ENCODE data around the gene ZEB2.

ZEB2 gene

DNA sequence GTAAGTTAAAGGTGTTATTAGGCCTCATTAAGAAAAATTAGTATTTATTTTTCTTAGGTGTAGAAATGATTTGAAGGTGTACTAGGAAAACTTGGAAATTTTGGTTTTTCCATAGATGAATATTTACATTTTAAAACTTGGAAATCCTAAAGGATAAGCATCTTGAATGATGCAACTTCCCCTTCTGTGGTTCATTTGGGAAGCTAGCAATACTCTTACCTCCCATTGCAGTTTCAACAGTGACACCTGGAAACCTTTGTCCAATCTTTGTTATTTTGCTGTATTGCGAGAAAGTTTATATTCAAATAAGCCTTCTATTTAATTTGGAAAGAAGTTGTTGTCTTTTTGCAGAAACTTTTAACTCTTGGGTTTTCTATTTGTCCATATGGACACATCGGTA is 68.5 kb downstream of the ZEB2 start:
- no peak for DNase-seq (ENCODE audit: low spot score)

DNA sequence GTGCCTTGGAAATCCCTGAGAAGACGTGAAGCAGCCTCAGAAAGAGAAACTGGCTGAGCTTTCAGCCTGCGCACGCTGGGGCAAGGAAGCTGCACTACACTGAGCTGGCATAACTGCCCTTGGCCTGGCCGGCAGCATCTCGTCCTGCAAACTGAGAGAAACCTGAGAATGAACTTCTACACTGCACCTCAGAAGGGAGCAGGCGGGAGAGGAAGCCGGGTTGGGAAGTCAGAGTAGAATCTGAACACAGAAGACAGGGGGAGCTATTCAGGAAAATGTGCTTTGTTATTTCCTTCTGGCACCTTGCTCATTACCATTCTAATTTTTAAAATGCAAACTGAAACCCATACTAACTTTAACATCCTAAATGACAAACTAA is 70.9 kb downstream of the ZEB2 start:
- DNase-seq (ENCODE audit: low spot score): no peak

DNA sequence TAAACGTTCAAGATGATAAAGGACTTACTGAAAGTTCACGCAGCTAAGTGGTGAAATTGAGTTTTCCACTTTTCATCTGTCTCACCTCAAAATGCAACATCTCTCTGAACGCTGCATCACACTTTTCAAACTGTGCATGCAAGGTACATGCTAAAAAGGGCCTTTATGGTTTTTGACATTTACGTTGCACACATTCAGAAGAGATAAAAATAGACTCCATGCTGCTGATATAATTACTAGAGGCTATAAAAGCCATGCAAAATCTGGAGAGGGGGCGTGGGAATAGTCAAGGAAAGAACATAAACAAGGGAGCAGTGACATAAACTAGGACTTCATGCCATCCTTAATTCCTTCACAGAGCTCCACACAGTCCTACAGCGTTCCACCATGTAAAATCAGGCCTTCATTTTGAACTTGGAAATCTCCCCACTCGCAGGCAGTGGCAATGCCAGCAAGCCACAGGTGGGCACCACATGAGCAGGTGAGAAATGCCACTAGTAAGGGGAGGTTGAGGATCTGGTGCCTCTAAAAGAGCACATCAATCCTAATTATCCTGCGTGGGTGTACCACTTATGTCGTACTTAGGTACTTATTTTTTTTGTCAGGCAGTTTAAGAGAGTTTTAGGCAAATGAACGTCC is 71.4 kb downstream of the ZEB2 start:
- no peak for DNase-seq (ENCODE audit: low spot score)

DNA sequence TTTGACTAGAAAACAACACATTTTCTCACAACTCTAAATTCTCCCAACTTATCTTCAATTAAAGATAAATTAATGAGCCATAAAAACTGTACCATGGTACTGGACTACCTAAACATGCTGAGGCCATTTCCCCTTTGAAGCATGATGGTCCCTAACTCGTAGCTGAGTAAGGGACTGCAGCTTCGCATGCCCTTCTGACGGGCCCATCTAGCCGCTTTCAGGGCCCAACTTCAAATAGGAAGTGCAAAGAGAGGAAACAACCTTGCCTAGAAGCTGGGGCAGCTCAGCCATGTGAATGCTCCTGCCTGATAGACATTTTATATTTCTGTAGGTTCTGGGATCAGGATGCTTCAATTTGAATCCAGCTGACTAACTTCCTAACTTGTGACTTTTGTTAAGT is 72.4 kb downstream of the ZEB2 start:
- DNase-seq (ENCODE audit: low spot score): no peak

DNA sequence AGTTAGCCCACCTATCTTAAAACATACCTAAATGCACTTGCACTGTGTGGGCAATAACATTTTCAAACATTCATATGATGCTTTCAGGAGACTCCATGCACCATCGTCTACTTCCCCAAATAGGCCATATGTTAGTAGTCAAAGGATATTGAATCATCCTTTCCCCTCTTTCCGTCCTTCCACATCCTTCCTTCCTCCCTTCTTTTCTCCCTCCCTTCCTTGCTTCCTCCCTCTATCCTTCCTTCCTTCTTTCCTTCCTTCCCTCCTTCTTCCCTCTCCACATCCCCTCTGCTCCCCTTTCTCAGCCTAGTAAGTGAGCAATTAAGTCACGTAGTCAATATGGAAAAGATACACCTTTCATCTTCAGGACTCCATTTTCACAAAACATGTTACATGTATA is 73.8 kb downstream of the ZEB2 start:
- no peak for DNase-seq (ENCODE audit: low spot score)

DNA sequence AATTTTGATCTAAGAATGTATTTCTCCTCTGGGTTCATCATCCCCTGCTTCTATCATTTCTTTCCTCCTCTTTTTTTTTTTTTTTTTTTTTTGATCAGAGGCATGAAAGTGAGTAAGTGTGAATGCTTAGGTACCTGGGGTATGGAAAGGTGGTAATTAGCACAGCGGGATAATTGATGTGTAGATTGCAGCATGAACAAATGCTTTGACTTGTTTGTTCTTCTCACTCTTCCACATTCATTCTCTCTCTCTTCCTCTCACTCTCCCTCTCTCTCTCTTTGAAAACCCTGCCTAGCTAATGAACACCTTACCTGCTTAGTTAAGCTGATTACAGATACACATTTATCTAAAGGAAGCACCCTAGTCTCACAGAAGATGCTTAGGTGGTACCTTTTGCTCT is 74.7 kb downstream of the ZEB2 start:
- DNase-seq (ENCODE audit: low spot score): no peak

DNA sequence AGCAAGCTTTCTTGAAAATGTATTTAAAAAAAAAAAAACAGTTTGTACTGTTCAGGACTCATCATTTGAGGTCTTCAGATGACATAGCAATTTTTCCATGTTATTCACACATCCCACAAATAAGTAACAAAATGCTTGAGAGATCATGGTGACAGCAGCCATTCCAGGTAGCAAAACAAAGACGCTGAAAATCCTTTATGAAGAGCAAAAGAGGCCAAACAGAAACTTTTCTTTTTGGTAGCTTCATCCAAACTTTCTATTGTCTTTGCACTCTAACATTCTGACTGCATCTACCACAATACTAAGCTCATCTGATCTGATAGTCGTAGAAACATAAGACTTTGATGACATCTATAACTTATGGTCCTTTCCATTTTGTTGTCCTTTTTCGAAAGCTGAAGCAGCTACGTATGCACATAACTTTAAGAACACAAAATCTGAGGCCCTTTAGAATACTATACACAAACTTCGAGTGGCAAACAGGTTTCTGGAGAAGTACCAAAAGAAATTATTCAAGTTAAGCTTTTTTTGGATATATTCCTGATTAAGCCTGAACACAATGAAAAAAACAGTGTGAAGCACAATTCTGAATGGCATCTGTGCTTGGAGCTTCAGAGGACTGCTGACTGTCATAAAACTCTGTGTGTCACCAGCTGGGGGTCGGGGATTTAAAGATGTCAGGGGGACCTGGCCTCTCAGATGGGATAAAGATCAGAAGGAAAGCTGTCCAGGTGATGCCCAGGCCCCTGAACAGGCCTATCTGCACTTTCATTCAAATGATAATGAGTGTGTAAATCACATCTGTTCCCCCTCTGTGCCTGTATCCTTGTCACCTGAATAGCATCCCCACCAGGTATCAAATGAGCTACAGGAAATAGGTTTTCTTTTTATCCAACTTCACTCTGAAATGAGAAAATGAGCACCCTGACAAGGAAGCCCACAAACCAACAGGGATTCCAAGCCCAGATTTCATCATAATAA is 75.8 kb downstream of the ZEB2 start:
- DNase-seq (ENCODE audit: low spot score): no peak

DNA sequence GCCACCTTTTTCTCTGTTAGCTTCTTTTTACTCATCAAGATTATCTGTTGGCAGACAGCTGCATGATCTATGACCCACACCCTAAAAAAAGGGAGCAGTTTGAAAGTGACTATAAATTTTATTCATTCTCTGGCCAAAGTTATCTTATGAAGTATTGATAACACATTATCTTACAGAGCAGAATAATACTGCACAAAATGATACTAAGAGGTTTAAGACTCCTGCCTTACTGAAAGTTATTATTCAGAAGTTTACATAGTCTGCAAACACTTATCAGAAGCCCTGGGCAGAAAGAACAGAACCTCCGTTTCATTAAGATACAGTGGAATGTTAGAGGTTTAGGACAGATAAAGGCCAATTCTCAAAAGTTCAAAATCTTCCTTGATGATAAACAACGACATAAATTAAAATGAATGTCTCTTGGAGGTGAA is 78.2 kb downstream of the ZEB2 start:
- no peak for DNase-seq (ENCODE audit: low spot score)

DNA sequence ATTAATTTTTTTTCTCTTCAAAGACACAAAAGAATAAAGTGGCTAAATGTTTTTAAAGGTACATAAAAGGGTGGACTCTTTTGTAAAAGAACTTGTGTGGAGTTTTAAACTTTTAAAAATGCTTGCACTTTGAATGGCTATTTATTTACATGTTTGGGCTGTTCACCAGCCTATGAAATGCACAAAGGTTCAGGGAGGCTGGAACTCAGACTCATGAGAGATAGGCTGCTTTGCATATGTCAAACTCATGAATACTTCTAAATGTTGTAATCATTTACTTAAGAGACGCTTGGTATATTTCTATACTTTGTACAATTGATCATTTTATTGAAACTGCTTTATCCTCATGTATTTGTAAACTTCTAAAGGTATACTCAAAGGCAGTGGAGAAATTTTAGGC is 79.9 kb downstream of the ZEB2 start:
- no peak for DNase-seq (ENCODE audit: low spot score)

DNA sequence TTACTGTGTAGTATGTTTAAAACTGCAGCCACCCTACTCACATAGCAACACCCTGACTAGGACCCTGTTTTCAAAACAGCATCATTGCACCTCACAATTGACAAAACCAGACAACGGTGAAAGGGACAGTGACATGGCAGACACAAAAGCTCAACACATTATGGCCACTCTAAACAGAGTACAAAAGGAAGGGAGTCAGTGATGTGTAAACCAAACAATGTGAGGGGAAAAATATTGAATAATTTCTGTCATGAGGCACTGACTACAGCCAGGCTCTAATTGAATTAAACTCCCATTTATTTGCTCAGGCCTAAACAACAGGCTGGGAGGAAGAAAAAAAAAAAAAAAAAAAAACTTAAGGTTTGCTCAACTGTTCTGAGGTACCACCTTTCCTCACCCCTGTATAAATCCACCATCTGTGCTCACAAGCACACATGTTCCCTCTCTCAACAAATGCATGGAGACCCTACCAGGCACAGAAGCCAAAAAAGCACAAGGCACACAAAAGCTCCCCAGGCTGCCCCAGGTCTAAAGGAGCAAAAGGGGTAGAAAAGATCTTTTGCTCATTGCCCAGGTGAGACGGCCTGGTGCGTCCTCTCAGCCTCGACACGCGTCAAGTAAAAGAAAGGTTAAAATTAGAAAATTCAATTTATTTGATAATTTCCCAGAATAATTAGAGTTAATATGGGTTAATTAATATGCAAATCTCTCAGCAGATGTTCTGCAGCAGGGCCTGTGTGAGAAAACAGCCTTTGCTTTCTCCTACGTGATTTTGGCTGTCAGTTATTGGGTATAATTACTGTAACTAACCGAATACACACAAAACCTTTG is 80.9 kb downstream of the ZEB2 start:
- DNase-seq (ENCODE audit: low spot score): no peak

DNA sequence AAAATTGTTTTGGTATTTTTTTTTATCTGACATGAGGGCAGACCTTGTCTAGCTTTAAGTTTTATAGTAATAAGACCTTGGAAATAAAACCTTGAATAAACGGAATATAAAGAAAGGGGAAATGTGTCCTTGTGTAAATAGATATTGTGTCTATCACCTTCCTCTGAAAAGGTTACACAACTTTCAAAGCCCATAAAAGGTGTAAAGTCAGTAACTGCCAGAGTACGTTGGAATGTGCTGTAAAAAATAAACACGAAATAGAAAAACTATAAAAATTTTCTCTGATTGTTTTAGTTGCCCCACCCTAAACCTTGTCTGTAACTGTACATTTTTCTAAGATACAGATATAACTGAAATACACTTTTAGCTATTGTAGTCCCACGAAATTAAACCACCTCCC is 82.3 kb downstream of the ZEB2 start:
- DNase-seq (ENCODE audit: low spot score): no peak

DNA sequence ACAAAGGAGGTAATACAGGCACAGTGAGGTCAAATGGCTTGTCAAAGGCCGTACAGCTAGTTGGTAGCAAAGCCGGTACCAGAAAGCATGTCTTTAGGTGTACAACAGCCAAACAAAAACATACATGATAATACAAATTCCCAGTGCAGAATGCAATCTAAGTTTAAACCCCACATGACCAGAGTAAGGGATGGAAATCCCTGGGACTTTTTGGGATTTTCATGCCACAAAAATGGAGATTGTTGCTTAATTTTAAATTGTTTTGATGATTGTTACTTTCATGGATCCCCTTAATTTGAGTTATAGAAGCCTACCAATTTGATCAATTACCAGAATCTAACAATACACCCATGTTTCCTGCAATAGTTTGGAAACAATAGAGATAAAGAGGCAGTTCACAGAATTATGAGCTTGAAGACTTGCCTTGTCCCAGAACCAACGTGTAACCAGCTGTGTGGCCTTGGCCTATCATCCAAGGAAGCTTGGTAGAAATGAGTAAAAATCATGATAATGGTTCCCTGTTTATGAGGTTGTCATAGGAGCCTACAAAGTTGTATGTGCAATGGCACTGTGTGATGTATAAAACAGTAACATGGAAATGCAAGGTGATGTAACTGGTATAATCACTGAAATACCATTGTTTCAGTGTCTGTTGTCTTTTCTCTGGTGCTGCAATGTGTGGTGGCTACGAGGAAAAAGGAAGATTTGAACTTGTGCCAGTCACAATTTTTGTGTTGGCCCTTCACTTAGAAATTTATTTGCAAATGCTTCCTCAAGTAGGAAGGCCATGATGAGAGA is 85.3 kb downstream of the ZEB2 start:
- no peak for DNase-seq (ENCODE audit: low spot score)

DNA sequence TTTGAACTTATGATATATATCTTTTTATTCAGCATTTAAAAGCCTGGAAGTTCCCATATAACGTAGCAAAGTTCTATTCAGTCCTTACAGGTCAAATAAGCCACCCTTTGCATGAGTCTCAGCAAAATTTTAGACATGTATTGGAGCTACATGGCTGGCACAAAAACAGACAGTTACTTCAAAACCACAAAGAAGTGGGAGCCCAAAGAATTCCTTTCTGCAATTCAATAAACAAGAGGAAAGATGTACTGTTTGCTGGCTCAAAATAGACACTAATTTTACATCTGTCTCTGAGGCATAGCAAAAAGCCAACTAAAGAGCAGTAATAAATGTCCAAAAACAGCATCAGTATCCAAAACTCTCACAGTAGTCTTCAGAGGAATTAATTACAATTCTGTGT is 87.0 kb downstream of the ZEB2 start:
- DNase-seq (ENCODE audit: low spot score): no peak

DNA sequence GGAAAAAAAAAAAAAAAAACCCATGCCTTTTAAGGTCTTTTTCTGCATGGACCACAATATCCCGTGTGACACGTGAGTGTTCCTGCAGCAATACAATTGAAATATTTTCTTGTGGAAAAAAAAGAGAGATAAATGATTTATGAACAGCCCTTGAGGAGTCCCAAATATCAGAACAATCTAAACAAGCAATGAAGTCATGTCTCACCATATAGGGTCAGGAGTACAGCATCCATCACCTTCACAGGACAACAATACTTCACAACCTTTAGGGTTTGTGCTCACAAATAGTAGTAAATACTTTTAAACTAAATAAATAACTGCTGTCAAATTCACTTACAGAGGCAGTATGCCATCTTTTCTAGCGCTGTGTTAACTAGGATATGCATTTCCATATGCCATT is 87.9 kb downstream of the ZEB2 start:
- no peak for DNase-seq (ENCODE audit: low spot score)

DNA sequence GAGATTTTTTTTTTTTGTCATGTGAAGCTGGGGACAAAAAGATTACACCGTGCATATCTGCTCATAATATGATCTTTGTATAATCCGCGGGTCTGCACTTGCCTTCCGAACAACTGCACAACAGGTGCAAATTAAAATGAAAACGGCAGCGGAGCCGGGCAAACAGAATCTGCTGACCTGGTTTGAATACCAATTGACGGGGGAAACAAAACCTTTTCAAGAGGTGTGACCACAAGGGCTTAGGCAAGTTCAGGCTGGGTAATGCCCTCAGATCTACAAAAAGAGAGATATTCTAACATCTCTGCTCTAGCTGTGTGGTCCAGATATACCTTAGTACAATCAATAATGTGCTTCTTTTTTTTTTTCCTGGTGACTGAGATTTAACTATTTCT is 88.5 kb downstream of the ZEB2 start:
- no peak for DNase-seq (ENCODE audit: low spot score)

DNA sequence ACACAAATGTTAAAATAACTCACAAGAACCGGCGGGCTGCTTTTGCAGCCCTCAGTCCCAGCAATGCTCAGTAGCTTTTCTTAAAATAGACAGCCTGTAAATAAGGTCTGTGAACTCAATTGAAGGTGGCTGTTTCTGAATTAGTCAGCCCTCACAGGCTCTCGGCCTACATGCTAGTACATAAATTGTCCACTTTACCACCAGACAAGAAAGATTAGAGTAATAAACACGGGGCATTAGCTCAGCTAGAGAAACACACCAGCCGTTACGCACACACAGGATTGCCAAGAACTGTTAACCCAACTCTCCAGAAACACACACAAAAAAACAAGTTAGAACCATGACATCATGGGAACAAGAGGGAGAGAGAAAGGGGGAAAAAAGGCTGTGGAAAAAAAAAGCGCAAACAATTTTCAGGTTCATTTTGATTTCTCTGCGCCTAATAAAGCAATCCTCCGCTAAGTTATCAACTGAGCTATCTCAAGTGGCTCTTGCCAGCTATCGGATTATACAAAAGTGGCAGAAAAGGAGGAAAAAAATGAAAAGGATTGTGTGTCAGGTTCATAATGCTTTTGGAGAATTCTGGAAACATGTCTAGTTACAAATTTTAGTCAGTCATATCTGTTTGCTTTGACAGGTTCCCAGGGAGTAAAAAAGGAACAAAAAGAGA is 89.1 kb downstream of the ZEB2 start:
- no peak for DNase-seq (ENCODE audit: low spot score)

DNA sequence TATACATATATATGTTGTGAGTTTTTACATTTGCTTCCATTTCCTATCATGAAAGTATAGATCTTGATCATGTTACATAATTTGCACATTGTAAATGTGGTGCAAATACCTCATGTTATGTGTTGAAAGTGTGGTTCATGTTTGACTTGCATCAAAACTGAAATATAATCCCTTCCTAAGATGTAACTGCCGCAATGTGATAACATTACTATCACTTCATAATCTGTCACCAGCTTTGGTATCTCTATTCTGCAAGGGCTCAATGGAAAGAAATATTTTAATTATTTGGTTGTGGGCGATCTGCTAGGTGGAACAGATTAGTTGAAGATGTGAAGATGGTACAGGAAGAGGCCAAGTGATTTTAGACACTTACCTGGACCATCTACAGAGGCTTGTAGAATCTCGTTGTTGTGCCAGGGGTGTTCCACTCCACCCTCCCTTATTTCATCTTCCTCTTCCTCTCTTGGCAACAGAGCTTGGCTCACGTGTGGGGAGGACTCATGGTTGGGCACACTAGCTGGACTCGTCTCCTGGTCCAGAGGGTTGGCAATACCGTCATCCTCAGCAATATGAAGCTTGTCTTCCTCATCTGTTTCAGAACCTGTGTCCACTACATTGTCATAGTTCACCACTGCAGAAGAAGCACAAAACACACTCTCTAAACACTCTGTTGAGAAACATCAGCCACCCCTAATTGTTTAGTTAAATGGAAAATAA is 90.4 kb downstream of the ZEB2 start:
- DNase-seq (ENCODE audit: low spot score): no peak

DNA sequence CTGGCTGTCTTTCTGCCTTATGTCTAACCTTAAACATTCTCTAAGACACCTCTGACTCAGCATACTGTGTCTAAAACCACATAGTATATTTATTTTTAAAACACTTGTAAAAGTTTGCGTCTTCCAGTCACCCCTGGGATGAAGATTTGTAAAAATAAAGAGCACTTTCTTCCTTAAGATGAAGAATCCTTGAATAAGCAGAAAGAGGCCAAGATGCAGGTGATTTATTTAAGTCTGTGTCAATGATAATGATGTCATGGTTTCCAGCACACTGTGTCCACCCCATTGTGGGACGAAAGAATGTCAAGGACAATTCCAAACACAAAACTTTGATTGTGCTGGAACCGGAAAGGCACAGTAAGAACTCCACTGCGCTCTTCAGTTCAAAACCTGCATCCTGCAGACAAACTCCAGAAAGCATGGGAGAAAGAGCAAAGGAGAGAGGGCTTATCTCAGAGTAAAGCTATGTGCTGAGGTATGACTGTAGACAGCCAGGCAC is 92.9 kb downstream of the ZEB2 start:
- DNase-seq (ENCODE audit: low spot score): peak; percentile 84

DNA sequence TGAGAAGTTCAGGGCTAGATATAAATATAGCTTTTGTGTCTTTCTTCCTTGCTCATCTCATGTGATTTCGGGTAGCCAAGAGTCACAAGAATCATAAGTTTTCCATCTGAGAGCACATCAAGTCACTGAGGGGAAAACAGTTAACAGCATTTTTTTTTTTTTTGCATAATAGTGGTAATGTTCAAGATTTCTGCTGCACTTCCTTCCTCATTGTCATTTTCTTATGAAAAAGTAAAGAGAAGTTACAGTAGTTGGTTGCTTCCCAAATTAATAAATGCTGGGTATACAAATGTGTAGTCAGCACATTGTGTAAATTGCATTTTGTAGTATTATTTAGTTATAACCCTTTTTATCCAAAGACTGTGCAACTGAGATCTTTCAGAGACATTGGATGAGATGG is 93.6 kb downstream of the ZEB2 start:
- DNase-seq (ENCODE audit: low spot score): no peak

DNA sequence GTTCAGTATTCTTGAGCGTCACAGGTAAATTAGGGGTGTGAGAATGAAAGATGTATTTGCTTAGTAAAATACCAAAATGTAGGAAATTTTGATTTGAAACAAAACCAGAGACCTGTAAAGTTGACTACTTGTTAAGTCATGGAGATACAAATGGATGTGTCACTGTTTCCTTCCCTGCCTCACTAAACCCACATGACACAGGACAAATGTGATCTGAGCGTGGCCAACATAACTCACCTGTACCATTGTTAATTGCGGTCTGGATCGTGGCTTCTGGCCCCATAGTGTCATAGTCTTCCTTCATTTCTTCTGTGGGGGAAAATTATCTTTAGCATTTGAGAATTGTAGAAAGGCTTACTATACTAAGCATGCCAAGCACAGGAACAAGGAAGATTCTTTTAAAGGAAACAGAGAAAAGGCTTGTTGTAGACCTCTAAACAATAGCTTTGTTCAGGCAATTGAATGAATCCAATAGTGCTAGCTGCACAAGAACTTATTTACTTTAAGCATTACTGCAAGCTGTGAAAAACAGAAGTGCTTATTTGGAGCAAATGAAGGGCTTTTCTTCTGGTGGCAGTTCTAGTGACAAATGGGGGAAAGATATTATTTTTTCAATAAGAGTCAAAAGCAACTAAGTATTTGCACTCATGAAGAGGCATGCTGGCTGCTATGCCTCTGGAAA is 95.2 kb downstream of the ZEB2 start:
- DNase-seq (ENCODE audit: low spot score): peak; percentile 10
